Stimulated activated effector memory CD8-positive, alpha-beta T cell treated with anti-CD3 and anti-CD28 coated beads, Interleukin-12 subunit alpha, Interleukin-12 subunit beta, amount 100 ng/mL, for 72 hours (primary cell): ENCODE measurements around the gene SPTLC3.

Source experiments
- ATAC-seq: fragments of 150-1000 bp; cut with Tn5 transposase; 2 replicates; pipeline ENCODE4 v1.10.0; 2021
- DNase-seq, 2 donors: peaks; one replicate each; pipeline ENCODE4 v3.0.0; 2021 to 2022; ENCODE audit warnings: low spot score in 2 of 2
- H3K27ac Mint-ChIP-seq: one replicate; pipeline ENCODE4 v1.8.0; 2022; ENCODE audit warnings: mild to moderate bottlenecking, mixed read lengths
- H3K36me3 Mint-ChIP-seq: one replicate; pipeline ENCODE4 v1.8.0; 2022; ENCODE audit warnings: mild to moderate bottlenecking, mixed read lengths
- H3K4me1 Mint-ChIP-seq: one replicate; pipeline ENCODE4 v1.8.0; 2022; ENCODE audit warnings: mixed read lengths
- H3K4me3 Mint-ChIP-seq: one replicate; pipeline ENCODE4 v1.8.0; 2022; ENCODE audit warnings: mild to moderate bottlenecking, mixed read lengths
- H3K9me3 Mint-ChIP-seq: one replicate; pipeline ENCODE4 v1.8.0; 2022; ENCODE audit warnings: mixed read lengths

The SPTLC3 gene

DNA sequence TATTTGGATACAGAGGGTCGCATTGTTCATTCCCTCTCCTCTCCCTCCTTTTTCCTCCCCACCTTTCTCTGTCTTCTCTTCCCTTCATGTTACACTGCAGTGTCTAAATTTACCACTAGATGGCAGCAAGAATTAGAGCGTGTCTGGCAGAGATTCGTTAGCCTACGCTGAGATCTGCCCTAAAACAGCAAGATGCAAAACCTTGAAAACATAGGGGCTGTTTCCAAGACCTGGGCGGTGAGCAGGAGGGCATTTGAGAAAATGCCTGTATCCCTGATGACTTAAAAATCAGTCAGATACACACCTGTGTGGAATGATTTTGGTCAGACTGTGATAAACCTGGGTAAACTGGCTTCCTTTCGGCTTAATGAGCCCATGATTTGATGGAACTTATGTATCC lies 110.8 kb downstream of the SPTLC3 start:
- no peaks in the 10 kb centered on the region for H3K36me3 Mint-ChIP-seq
- no peak overlapping the region for H3K4me3 Mint-ChIP-seq
- ATAC-seq, result peak; percentile 46
- H3K4me1 Mint-ChIP-seq, result no peaks in the 10 kb centered on the region
- peak; percentile 5 to 51 for DNase-seq
- no peaks in the 10 kb centered on the region for H3K9me3 Mint-ChIP-seq
- no peak overlapping the region for H3K27ac Mint-ChIP-seq

DNA sequence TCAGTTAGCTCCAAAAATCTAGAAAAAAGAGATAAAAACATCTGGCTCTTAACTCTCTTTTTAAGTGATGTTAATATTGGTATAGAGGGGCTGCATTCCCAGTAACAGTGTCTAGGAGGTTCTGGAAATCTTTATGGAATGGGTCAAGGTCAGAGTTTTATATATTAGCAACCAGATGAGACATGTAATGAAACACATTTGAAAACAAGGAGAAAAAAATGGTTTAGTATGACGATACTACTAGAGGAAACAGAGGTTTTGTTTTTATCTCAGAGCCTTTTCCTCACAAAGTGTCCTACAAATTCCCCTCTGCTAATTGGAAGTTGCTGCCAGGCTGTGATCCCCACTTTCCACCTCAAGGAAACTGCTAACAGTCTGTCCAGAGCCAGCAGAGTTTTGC lies 111.7 kb downstream of the SPTLC3 start:
- Mint-ChIP-seq H3K4me1 (no peaks in the 10 kb centered on the region), H3K27ac (no peak overlapping the region), H3K36me3 (no peaks in the 10 kb centered on the region), H3K4me3 (no peak overlapping the region), H3K9me3 (no peaks in the 10 kb centered on the region)
- DNase-seq (no peak), ATAC-seq (no peak)

DNA sequence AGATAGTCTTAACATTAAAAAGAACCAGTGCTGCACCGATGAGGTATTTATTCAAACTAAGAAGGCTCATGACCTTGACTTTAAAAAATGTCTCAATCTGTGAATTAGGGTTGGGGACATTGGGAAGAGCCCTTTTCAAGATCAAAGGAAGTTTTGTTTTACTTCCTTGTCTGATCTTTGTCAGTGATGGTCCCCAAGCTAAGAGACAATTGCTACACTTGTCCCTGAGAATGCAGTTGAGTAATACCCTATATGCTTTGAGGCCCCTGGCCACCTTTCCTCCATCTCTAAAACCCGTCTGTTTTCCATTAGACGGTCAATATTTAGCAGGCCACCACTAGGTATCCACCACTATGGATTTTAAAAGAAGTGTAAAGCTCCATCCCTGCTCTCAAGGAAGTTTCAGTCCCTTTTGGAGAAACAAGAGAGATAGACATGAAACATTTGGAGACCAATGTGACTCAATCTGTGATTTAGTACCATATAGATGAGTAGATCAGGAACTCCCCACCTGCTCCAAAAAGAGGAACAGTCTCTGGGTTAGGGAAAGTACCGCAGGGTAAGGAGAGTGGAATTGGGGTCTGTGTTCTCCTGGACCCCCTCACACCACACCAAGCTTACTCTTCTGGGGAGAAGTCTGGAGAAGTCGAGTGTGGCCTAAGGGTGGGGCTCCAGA lies 113.2 kb downstream of the SPTLC3 start:
- ATAC-seq (peak; percentile 25), DNase-seq (no peak)

DNA sequence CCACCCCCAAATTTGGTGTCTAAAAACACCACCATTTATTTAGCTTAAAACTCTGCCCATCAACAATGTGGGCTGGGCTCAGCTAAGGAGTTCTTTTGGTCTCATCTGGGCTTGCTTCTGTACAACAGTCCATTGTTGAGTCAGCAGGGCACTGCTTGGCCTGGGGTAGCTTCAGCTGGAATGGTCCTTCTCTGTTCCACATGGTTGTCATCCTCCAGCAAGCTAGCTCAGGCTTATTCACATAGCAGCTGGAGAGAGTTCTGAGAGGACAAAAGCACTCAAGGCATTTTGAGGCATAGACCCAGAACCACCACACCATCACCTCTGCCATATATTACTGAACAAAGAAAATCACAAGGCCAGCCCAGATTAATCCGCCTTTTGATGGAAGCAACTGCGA lies 116.7 kb downstream of the SPTLC3 start:
- Mint-ChIP-seq H3K9me3 (no peaks in the 10 kb centered on the region), H3K27ac (no peak overlapping the region), H3K4me3 (no peak overlapping the region), H3K4me1 (no peaks in the 10 kb centered on the region), H3K36me3 (no peaks in the 10 kb centered on the region)
- ATAC-seq, result no peak
- DNase-seq, result no peak

More for the DNA sequence above, 113.2 kb downstream of the SPTLC3 start:
- no peaks in the 10 kb centered on the region for H3K4me1 Mint-ChIP-seq
- no peak overlapping the region for H3K27ac Mint-ChIP-seq
- no peak overlapping the region for H3K4me3 Mint-ChIP-seq
- H3K36me3 Mint-ChIP-seq, result no peaks in the 10 kb centered on the region
- H3K9me3 Mint-ChIP-seq, result no peaks in the 10 kb centered on the region

DNA sequence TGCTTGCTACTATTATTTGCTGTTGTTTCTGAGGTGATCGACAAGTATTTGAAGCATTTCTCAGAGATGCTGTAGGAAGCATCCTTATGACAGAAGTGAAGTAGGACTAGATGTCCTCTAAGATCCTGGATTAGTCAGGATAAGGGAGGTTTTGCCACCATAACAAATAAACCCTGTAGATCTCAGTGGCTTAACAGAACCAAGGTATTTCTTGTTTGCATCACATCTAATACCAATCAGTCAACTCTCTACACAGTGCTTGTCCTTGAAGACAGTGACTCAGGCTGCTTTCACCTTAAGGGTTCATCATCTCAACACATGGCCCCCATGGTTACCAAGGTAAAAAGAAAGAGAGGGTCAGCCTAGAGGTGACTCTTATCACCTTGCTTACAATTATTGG lies 119.4 kb downstream of the SPTLC3 start:
- H3K36me3 Mint-ChIP-seq, result no peaks in the 10 kb centered on the region
- peak; percentile 31 for ATAC-seq
- no peak for DNase-seq
- H3K27ac Mint-ChIP-seq, result no peak overlapping the region
- no peak overlapping the region for H3K4me3 Mint-ChIP-seq
- H3K4me1 Mint-ChIP-seq, result no peaks in the 10 kb centered on the region
- no peaks in the 10 kb centered on the region for H3K9me3 Mint-ChIP-seq

DNA sequence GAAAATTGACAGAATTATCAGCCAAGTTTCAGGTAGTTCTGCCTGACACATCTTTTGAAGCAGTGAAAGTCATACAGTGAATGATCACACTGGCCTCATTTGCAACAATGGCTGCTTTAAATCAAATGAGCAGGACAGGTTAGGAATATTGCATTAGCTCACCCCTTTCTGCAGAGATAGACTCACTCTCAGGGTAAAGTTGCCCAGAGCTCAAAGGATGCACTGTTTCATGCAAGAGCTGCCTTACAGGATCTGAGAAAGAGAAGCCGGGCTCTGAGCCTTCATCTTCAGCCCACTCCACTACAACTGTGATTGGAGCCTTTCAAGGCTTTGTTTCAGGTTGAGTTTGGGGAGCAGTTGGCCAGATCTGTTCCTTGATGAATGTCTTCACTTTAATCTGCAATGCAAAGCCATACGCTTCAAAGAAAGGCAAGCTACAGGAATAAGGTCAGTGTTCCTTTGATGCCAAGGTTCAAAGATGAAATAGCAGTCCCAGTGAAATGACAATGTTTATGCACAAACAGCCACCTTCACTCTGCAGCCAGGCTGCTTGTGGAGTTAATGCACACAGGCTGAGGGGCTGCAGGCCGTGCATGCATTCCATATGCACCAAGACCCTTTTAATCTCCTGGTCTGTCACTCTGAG lies 121.4 kb downstream of the SPTLC3 start:
- no peaks in the 10 kb centered on the region for H3K36me3 Mint-ChIP-seq
- no peak for DNase-seq
- H3K4me1 Mint-ChIP-seq, result no peaks in the 10 kb centered on the region
- no peak for ATAC-seq
- no peak overlapping the region for H3K27ac Mint-ChIP-seq
- H3K4me3 Mint-ChIP-seq, result no peak overlapping the region
- no peaks in the 10 kb centered on the region for H3K9me3 Mint-ChIP-seq

DNA sequence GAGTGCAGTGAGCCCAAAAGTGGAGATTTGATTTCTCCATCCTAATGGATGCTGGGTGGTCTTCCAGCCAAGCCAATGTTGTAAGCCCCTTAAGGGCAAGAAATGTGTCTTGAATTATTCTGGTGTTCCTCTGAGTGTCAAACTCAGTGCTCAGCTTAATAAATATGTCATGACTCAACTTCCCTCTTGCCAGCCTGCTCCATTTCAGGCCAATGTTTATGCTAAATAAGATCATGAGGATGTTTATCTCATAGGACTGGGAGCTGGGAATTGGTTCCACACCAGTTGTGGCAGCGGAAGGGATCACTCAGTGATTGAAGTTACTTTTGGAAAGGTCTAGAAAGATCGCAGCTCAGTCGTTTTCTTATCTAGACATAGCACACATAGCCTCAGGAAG lies 121.9 kb downstream of the SPTLC3 start:
- no peaks in the 10 kb centered on the region for H3K9me3 Mint-ChIP-seq
- ATAC-seq (no peak), DNase-seq (no peak)
- no peaks in the 10 kb centered on the region for H3K36me3 Mint-ChIP-seq
- H3K4me1 Mint-ChIP-seq, result no peaks in the 10 kb centered on the region
- H3K27ac Mint-ChIP-seq, result no peak overlapping the region
- no peak overlapping the region for H3K4me3 Mint-ChIP-seq

DNA sequence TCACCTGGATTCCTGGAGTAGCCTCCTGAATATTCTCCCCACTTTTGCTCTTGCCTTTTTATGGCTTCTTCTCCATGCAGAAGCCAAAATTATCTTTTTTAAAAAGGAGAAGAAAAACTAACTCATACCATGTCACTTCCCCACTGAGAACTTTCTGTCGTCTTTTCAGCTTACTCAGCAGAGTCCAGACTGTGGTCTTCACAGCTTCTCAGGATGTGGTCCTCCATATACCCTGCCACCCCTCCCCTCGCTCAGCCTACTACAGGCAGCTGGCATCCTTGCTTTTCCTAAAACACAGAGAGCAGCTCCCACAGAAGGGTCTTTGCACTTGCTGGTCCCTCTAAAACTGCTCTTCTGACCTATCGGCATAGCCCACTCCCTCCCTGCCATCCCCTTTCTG lies 122.9 kb downstream of the SPTLC3 start:
- DNase-seq, result no peak
- H3K4me1 Mint-ChIP-seq, result no peaks in the 10 kb centered on the region
- H3K36me3 Mint-ChIP-seq, result no peaks in the 10 kb centered on the region
- ATAC-seq, result no peak
- H3K4me3 Mint-ChIP-seq, result no peak overlapping the region
- H3K27ac Mint-ChIP-seq, result no peak overlapping the region
- H3K9me3 Mint-ChIP-seq, result no peaks in the 10 kb centered on the region

DNA sequence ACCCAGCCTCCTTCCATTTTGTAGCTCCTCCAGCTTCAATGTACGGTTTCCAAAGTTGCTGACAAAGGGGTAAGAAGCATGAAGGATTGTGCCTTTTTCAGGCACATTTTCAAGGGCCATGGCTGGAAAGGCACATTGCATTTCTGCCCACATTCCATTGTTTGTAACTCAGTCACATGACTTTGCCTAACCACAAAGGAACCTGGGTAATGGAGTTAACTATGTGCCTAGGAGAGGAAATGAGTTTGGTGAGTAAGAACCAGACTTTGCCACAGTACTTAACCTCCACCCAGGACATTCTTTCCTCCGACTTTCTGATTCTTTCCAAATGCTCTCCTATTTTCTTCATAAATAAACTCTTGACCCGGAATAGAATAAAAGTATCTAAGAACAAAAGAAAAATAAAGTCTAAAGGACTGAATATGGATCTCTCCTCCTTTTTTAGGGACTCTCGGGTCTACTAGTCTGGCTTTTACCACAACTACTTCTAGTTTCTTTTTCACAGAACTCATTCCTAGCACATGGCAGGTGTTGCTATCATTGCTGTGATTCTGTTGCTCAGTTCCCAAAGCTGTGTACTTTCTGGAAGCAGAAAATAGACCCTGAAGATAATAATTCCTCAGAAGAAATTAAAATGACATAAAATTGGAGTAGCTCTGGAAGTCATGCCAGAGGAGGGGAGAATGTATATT lies 130.8 kb downstream of the SPTLC3 start:
- no peak overlapping the region for H3K4me3 Mint-ChIP-seq
- ATAC-seq, result no peak

DNA sequence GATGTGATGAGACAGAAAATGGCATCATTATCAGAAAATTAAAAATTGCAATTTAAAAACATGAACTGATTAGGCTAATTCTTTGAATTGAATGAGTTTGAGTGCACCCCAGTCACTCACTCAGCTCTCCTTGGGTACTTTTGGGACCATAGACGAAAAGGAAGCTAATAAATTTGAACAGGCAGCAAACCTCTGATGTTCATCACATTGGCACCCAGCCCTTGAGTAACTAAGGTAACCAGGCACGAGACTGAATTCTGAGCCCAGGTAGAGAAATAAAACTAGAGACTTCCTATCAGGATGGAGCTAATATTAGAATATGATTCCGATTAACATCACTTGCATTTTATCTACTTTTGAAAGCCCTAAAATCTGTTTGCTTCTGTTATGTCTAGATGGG lies 131.4 kb downstream of the SPTLC3 start:
- Mint-ChIP-seq H3K27ac (no peak overlapping the region), H3K36me3 (no peaks in the 10 kb centered on the region), H3K4me1 (no peaks in the 10 kb centered on the region), H3K4me3 (no peak overlapping the region), H3K9me3 (no peaks in the 10 kb centered on the region)
- no peak for ATAC-seq
- DNase-seq, result no peak

More for the DNA sequence above, 130.8 kb downstream of the SPTLC3 start:
- H3K4me1 Mint-ChIP-seq, result no peaks in the 10 kb centered on the region
- DNase-seq, result no peak
- H3K9me3 Mint-ChIP-seq, result no peaks in the 10 kb centered on the region
- no peaks in the 10 kb centered on the region for H3K36me3 Mint-ChIP-seq
- no peak overlapping the region for H3K27ac Mint-ChIP-seq

DNA sequence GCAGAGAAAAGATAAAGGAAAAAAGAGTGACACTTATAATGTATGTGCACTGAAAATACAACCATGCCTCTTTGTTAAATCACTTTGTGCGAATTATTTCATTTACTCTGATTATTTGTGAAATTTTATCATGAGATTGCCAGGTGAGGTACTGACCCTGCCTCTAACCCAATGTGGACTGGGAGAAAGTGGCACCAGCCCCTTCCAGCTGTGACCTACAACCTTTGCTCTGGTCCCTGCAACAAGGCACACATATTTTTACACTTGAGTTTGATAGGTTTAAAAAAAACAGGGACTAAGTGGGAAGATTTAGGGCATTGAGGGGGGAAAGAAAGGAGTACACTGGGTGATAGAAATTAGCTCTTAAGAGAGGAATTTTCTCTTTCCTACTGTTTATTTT lies 132.0 kb downstream of the SPTLC3 start:
- DNase-seq, result no peak
- no peaks in the 10 kb centered on the region for H3K4me1 Mint-ChIP-seq
- ATAC-seq, result no peak
- no peak overlapping the region for H3K27ac Mint-ChIP-seq
- H3K4me3 Mint-ChIP-seq, result no peak overlapping the region
- H3K36me3 Mint-ChIP-seq, result no peaks in the 10 kb centered on the region
- no peaks in the 10 kb centered on the region for H3K9me3 Mint-ChIP-seq

DNA sequence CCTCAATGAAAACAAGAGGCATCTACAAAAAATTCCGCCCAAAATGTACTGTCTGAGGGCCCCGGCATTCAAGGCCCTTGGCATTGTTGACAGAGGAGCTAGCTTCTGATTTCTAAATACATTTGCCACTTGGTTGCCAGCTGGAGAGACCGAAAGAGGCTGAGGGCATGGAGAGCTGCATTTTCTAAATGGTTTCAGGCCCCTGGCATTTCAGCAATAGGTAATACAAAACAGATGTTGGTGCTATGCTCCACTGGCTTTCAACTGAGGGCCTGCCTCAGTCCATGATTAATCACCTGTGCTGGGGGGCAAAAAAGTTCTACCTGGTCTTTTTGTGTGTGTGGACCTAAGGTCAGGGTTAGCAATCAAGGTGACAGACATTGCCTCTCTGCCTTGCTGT lies 132.8 kb downstream of the SPTLC3 start:
- Mint-ChIP-seq H3K4me1 (no peaks in the 10 kb centered on the region), H3K9me3 (no peaks in the 10 kb centered on the region), H3K36me3 (no peaks in the 10 kb centered on the region), H3K4me3 (no peak overlapping the region), H3K27ac (no peak overlapping the region)
- ATAC-seq (no peak), DNase-seq (no peak)

DNA sequence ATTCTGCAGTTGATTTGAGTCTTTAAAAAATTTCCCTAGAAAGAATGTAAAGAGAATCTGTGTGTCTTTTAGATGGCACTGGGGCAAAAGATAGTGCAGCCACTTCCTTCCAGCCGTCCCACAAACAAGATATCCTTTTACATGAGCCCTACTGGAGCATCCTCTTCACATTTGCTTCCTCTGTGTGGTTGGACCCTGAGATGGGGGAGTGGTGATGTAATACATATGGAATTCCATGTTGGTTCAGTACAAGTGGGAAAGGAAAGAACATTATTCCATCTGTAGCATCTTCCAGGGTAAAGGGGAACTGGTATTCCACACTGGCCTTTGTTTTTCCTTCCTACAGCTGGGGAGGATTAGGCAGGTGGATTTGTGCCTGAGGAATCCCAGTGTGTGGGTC lies 133.4 kb downstream of the SPTLC3 start:
- no peak for DNase-seq
- no peak for ATAC-seq
- H3K9me3 Mint-ChIP-seq, result no peaks in the 10 kb centered on the region
- H3K36me3 Mint-ChIP-seq, result no peaks in the 10 kb centered on the region
- no peak overlapping the region for H3K4me3 Mint-ChIP-seq
- no peaks in the 10 kb centered on the region for H3K4me1 Mint-ChIP-seq
- H3K27ac Mint-ChIP-seq, result no peak overlapping the region

DNA sequence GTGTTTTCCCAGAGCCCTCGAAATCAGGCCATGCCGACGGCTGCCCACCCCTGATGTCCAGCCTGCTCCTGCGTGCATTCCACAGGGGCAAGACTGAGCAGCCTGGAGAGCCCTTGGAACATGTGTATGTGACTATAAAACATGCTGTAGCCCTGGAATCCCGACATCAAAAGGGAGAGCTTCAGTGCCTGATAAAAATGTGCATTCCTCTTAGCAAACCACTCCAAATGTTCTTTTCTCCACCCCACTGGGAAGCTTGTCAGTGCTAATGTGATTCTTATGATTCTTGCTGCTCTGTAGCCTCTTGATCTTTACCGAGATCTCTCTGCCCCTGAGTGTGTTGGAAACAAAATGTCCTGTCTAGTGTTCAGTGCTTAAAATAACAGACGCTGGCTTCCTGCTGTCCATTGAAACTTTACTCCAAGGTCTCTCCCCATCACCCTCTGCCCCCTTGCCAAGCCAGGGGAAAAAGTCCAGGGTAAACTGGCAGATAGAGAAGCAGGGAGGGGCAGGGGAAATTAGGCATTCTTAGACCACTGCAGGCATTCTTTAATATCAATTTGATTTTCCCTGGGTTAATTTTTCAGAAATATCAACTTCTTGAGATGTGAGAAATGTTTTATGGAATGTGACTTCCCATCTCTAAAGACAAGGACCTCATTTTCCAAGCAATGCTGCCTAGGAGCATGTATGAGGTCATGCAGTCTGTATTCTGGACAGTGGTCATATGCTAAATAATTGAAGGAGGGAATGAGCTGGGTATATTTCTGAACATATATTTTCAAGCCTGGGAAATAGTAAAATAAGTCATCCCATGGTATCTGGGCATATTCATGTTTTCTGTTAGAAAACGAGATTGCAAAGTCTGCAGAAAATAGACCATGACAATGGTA lies 138.5 kb downstream of the SPTLC3 start:
- H3K4me3 Mint-ChIP-seq, result no peak overlapping the region
- no peaks in the 10 kb centered on the region for H3K36me3 Mint-ChIP-seq
- H3K4me1 Mint-ChIP-seq, result no peaks in the 10 kb centered on the region
- no peak for ATAC-seq
- DNase-seq, result no peak
- H3K27ac Mint-ChIP-seq, result no peak overlapping the region
- no peaks in the 10 kb centered on the region for H3K9me3 Mint-ChIP-seq

DNA sequence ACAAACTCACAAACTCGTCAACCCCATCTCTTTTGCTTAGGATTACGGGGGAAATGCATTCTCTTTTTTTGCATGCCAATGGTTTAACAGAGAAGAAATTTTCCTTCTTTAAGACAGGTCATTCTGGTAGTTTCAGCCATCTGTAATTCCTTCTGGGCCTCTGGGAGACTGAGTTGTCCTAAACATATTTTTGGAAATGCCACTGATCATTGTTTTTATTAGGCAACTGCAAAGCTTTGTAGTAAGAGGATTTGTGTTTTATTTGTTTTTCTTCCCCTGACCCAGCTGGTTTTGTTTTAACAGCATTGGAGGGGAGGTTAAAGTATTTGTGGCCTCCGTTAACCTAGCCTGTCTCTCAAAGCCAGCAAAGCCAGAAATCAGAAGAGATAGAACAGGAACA lies 139.2 kb downstream of the SPTLC3 start:
- DNase-seq (no peak), ATAC-seq (no peak)
- Mint-ChIP-seq H3K4me1 (no peaks in the 10 kb centered on the region), H3K9me3 (no peaks in the 10 kb centered on the region), H3K27ac (no peak overlapping the region), H3K36me3 (no peaks in the 10 kb centered on the region), H3K4me3 (no peak overlapping the region)
